ENCODE results near the gene KRT83.

Gene KRT83

GRCh38 chr12:52355176-52355575, 34.0 kb upstream of the KRT83 start:
- H3K9me3 ChIP-seq (ENCODE audit: control insufficient read depth, insufficient read depth, low read depth, low read length): no peaks in the 10 kb centered on the region
- no peaks in the 10 kb centered on the region for H3K36me3 ChIP-seq (ENCODE audit: control insufficient read depth in 2 of 2, insufficient read depth in 1 of 2, low read length in 2 of 2)
- TF ChIP-seq ZFP69B (tag by site-specific recombination; IDR thresholded peaks at IDR 0.05) (no peak), ZNF280D (tag by site-specific recombination; IDR thresholded peaks at IDR 0.05) (no peak), MYNN (tag by site-specific recombination; IDR thresholded peaks at IDR 0.05; ENCODE audit: borderline replicate concordance) (no peak), BCL6B (tag by site-specific recombination; IDR thresholded peaks at IDR 0.05) (no peak)
- CTCF ChIA-PET: interaction anchor here (0.6 to 2.0 kb wide), 6 partner anchors 17 to 216 kb away, joined by 3 to 9 read pairs (median 4); no protein-coding TSS in a partner anchor
- no peaks in the 10 kb centered on the region for H3K4me1 ChIP-seq (ENCODE audit: control insufficient read depth, insufficient read depth, low read length)
- H3K4me3 ChIP-seq (ENCODE audit: low read depth, low read length): no peak overlapping the region
- no peak overlapping the region for H3K27ac ChIP-seq (ENCODE audit: extremely low read depth, low read depth, low read length)
- POLR2A ChIA-PET: no interaction called here

GRCh38 chr12:52354200-52354599, 33.0 kb upstream of the KRT83 start:
- CTCF ChIA-PET: interaction anchor here (2.0 kb wide), 1 partner anchor 18 kb away, joined by 9 read pairs; no protein-coding TSS in a partner anchor

GRCh38 chr12:52353766-52354165, 32.6 kb upstream of the KRT83 start:
- Histone ChIP-seq H3K27ac (ENCODE audit: extremely low read depth, low read depth, low read length) (no peak overlapping the region), H3K4me3 (ENCODE audit: low read depth, low read length) (no peak overlapping the region), H3K4me1 (ENCODE audit: control insufficient read depth, insufficient read depth, low read length) (peaks cover 3% of the 10 kb centered on the region; the same call in 1 of the 2 replicates), H3K9me3 (ENCODE audit: control insufficient read depth, insufficient read depth, low read depth, low read length) (no peaks in the 10 kb centered on the region), H3K36me3 (ENCODE audit: control insufficient read depth in 2 of 2, insufficient read depth in 1 of 2, low read length in 2 of 2) (no peaks in the 10 kb centered on the region)
- TF ChIP-seq SCRT1 (tag by site-specific recombination; IDR thresholded peaks at IDR 0.05; ENCODE audit: borderline replicate concordance) (no peak), ZNF426 (tag by site-specific recombination; IDR thresholded peaks at IDR 0.05) (no peak), ZBTB6 (tag by site-specific recombination; IDR thresholded peaks at IDR 0.05) (no peak), ZNF366 (tag by site-specific recombination; conservative IDR thresholded peaks at IDR 0.05) (no peak), ZNF660 (tag by site-specific recombination; IDR thresholded peaks at IDR 0.05) (no peak), INSM2 (tag by site-specific recombination; IDR thresholded peaks at IDR 0.05) (no peak), ZNF530 (tag by site-specific recombination; IDR thresholded peaks at IDR 0.05; ENCODE audit: low read depth) (no peak), ZFHX2 (tag by site-specific recombination; conservative IDR thresholded peaks at IDR 0.05) (no peak), SCRT2 (tag by site-specific recombination; IDR thresholded peaks at IDR 0.05) (no peak), ZNF354C (tag by site-specific recombination; IDR thresholded peaks at IDR 0.05; ENCODE audit: borderline replicate concordance, low read depth) (no peak), ZNF433 (tag by site-specific recombination; IDR thresholded peaks at IDR 0.05; ENCODE audit: low read depth) (no peak), ZNF202 (tag by site-specific recombination; IDR thresholded peaks at IDR 0.05; ENCODE audit: borderline replicate concordance) (no peak), ZNF266 (tag by site-specific recombination; IDR thresholded peaks at IDR 0.05; ENCODE audit: low read depth) (no peak)
- ChIA-PET POLR2A (no interaction called here), CTCF (interaction anchor here (1.1 to 3.5 kb wide), 5 partner anchors 8 to 196 kb away, joined by 4 to 13 read pairs (median 6); no protein-coding TSS in a partner anchor)

More at GRCh38 chr12:52354200-52354599, 33.0 kb upstream of the KRT83 start:
- POLR2A ChIA-PET: no interaction called here
- no peak overlapping the region for H3K27ac ChIP-seq (ENCODE audit: extremely low read depth, low read depth, low read length)
- TF ChIP-seq EGR2 (tag by site-specific recombination; IDR thresholded peaks at IDR 0.05; ENCODE audit: low read depth) (peak; percentile 22; the same call in 1 of the 2 replicates), ZFHX2 (tag by site-specific recombination; conservative IDR thresholded peaks at IDR 0.05) (peak; percentile 31; the same call in 1 of the 2 replicates), ZNF112 (tag by site-specific recombination; IDR thresholded peaks at IDR 0.05) (no peak)
- no peak overlapping the region for H3K4me3 ChIP-seq (ENCODE audit: low read depth, low read length)
- peaks cover 2% of the 10 kb centered on the region; the same call in 1 of the 2 replicates for H3K4me1 ChIP-seq (ENCODE audit: control insufficient read depth, insufficient read depth, low read length)
- H3K9me3 ChIP-seq (ENCODE audit: control insufficient read depth, insufficient read depth, low read depth, low read length): no peaks in the 10 kb centered on the region
- H3K36me3 ChIP-seq (ENCODE audit: control insufficient read depth in 2 of 2, insufficient read depth in 1 of 2, low read length in 2 of 2): no peaks in the 10 kb centered on the region

Data from HEK293 (cell line).